ENCODE results near the gene METTL26.

The METTL26 gene

DNA sequence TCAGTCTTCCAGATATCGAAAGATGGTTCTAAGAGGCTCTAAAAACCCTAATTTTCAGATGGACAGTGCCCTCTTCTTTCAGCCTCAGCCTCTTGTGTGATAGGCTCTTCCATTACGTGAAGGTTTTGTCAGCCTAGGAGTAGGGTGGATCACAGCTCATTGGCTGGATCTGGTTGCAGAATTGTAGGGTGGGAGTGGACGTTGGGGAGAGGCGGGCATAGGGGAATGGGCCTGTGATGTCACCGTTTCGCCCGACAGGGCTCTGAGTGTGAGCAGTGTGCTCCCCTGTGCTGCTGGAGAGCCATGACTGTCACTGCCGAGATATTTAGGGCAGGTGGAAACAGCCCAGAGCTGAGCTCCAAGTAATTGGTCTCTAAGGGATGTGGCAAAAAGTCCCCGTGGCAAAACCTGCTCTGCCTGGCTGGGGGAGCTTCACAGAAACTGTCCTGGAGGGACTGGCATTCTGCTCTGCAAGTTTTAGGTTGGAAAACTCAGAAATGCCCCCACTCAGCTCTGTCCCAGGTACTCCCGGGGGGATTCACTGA, 11.5 kb downstream of the METTL26 start:
- no peak overlapping the region for H3K4me3 Mint-ChIP-seq
- no peaks in the 10 kb centered on the region for H3K4me1 Mint-ChIP-seq (ENCODE audit: low read depth)

DNA sequence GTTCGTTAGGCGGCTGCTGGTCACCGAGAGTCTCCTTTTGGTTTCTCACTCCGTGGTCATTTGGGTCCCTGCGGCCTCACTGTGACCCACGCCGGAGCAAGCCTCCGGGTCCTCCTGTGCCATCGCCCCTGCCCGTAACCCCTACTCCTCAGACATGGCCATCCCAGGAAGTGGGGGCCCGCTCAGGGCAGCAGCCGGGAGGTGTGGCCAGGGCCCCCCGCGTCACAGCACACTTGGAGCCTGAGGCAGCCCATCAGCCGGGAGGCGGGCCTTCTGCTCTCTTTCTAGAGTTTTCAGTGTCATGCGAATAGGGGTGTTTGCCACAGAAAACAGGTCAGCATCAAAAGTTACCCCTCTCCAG, 13.2 kb downstream of the METTL26 start:
- no peak for DNase-seq (ENCODE audit: low spot score)
- no peaks in the 10 kb centered on the region for H3K9me3 Mint-ChIP-seq
- no peaks in the 10 kb centered on the region for H3K4me1 Mint-ChIP-seq (ENCODE audit: low read depth)
- no peak overlapping the region for H3K4me3 Mint-ChIP-seq
- no peaks in the 10 kb centered on the region for H3K27me3 Mint-ChIP-seq (ENCODE audit: low read depth)
- no peak overlapping the region for H3K27ac Mint-ChIP-seq
- H3K36me3 Mint-ChIP-seq (ENCODE audit: low read depth), result no peaks in the 10 kb centered on the region

More for the DNA sequence above, 11.5 kb downstream of the METTL26 start:
- Mint-ChIP-seq H3K27me3 (ENCODE audit: low read depth) (no peaks in the 10 kb centered on the region), H3K27ac (no peak overlapping the region), H3K36me3 (ENCODE audit: low read depth) (no peaks in the 10 kb centered on the region), H3K9me3 (no peaks in the 10 kb centered on the region)
- no peak for DNase-seq (ENCODE audit: low spot score)

GRCh38 chr16:621526-622105, 14.5 kb downstream of the METTL26 start:
- no peaks in the 10 kb centered on the region for H3K9me3 Mint-ChIP-seq
- DNase-seq (ENCODE audit: low spot score), result no peak
- H3K4me1 Mint-ChIP-seq (ENCODE audit: low read depth), result no peaks in the 10 kb centered on the region
- no peaks in the 10 kb centered on the region for H3K36me3 Mint-ChIP-seq (ENCODE audit: low read depth)
- no peaks in the 10 kb centered on the region for H3K27me3 Mint-ChIP-seq (ENCODE audit: low read depth)
- no peak overlapping the region for H3K4me3 Mint-ChIP-seq
- H3K27ac Mint-ChIP-seq, result no peak overlapping the region

DNA sequence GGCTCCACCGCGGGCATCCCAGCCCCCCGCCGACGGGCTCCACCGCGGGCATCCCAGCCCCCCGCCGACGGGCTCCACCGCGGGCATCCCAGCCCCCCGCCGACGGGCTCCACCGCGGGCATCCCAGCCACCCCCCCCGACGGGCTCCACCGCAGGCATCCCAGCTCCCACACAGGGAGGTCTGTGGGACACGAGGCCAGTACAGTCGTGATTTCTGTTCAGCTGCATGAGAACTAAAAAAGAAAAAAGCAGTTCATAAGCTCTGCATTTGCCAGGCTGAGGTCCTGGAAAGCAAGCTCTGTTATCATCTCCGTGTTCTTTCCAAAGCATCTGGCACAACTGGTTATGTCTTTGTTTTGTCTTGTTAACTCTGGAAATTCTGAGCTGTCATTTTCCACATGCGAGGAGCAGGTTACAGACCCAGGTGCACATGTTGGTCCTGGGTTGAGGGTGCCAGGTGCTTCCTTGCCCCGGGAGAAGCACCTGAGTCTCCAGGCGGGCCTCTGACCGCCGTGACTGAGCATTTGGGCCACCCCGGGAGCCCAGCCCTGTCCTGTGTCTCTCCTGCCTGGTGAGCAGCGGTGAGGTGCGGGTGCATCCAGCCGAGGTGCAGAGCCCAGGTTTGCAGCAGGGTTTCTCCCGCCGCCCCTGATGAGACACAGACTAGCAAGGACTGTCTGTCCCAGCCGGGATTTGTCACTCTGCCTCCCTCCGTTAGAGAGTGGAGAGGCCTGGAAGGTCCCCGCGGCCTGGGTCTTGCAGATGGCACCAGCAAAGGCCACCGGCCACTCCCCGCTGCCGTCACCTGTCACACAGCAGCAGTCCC, 15.2 kb downstream of the METTL26 start:
- DNase-seq (ENCODE audit: low spot score), result no peak
- H3K27me3 Mint-ChIP-seq (ENCODE audit: low read depth), result no peaks in the 10 kb centered on the region
- H3K9me3 Mint-ChIP-seq, result no peaks in the 10 kb centered on the region
- H3K4me3 Mint-ChIP-seq, result no peak overlapping the region
- H3K36me3 Mint-ChIP-seq (ENCODE audit: low read depth), result no peaks in the 10 kb centered on the region
- H3K27ac Mint-ChIP-seq, result no peak overlapping the region
- H3K4me1 Mint-ChIP-seq (ENCODE audit: low read depth), result no peaks in the 10 kb centered on the region

GRCh38 chr16:619476-620100, 16.5 kb downstream of the METTL26 start:
- no peaks in the 10 kb centered on the region for H3K9me3 Mint-ChIP-seq
- no peak overlapping the region for H3K4me3 Mint-ChIP-seq
- H3K36me3 Mint-ChIP-seq (ENCODE audit: low read depth), result no peaks in the 10 kb centered on the region
- H3K27me3 Mint-ChIP-seq (ENCODE audit: low read depth), result no peaks in the 10 kb centered on the region
- DNase-seq (ENCODE audit: low spot score), result no peak
- no peaks in the 10 kb centered on the region for H3K4me1 Mint-ChIP-seq (ENCODE audit: low read depth)
- H3K27ac Mint-ChIP-seq, result no peak overlapping the region

DNA sequence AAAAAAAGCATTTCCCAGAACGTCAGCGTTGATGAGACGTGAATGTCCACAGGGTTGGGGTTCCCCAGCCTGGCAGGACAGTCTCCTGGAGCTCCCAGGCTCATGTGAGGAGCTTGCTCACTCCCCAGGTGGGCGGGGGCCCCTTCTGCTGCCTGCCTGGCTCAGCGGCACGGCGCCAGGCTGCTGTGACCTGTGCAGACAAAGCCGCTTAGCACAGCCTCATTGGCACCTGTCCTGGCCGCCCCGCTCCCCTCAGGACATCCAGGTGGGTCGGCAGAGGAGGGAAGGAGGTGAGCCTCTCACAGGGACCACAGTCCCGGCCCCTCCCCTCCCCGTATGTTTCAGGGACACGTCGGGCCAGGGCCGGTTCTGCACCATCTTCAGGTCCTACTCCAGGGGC, 18.2 kb downstream of the METTL26 start:
- Mint-ChIP-seq H3K36me3 (ENCODE audit: low read depth) (no peaks in the 10 kb centered on the region), H3K9me3 (no peaks in the 10 kb centered on the region), H3K4me3 (no peak overlapping the region), H3K27me3 (ENCODE audit: low read depth) (no peaks in the 10 kb centered on the region), H3K27ac (no peak overlapping the region), H3K4me1 (ENCODE audit: low read depth) (no peaks in the 10 kb centered on the region)
- no peak for DNase-seq (ENCODE audit: low spot score)

DNA sequence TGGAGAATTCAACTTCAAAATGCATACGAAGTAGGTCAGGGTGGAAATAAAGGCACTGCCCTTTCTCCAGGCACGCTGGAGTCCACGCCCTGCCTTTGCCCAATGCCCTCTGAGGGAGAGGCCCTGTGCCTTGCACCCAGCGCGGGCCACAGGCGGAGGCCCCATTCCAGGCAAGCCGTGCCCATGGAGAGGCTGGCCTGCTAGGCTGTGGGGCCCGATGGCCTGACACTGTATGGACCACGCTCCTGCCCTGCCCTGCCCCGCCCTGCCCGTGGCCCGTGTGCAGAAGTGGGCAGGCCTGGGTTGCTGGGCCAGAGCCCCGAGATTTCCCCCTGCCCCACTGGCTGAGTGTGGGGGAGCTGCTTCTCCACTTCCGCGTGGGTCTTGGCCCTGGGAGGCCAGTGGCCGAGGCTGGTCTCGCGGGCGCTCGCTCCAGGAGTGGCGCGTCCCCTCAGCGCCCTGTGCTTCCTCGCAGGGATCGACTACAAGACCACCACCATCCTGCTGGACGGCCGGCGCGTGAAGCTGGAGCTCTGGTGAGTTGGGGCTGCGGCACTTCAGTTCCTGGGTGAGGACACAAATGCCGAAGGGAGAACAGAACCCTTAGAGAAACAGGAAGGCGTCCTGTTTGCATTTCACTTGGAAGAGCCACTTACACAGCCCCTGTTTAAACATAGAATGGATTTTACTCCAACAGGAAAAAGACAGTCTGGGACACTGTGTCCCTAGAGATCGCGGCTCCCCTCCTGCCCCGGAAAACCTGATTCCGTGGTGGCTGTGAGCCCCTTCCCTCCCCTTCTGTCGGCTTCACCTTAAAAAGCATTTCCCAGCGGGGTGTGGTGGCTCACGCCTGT, 19.1 kb downstream of the METTL26 start:
- H3K4me1 Mint-ChIP-seq (ENCODE audit: low read depth), result no peaks in the 10 kb centered on the region
- no peaks in the 10 kb centered on the region for H3K36me3 Mint-ChIP-seq (ENCODE audit: low read depth)
- H3K27me3 Mint-ChIP-seq (ENCODE audit: low read depth), result no peaks in the 10 kb centered on the region
- H3K4me3 Mint-ChIP-seq, result no peak overlapping the region
- H3K9me3 Mint-ChIP-seq, result no peaks in the 10 kb centered on the region
- no peak overlapping the region for H3K27ac Mint-ChIP-seq
- DNase-seq (ENCODE audit: low spot score), result no peak

DNA sequence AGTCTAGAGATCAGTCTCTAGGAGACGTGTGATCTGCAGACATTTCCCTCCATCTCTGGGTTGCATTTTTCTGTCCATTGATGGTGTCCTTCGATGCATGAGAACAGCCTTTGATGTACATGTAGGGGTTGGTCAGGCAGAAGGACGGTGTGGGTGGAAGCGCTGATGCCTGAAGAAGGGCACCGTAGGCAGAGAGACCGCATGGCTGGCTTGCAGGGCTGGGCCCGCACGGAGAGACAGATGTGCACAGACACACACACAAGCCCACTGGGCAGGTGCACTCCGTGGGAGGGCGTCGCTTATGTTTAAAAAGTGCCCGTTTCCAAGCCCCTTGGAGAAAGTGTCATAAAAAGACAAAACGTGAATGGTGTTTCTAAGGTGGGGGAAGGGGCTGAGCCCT, 21.0 kb downstream of the METTL26 start:
- no peak overlapping the region for H3K27ac Mint-ChIP-seq
- H3K36me3 Mint-ChIP-seq (ENCODE audit: low read depth), result no peaks in the 10 kb centered on the region

DNA sequence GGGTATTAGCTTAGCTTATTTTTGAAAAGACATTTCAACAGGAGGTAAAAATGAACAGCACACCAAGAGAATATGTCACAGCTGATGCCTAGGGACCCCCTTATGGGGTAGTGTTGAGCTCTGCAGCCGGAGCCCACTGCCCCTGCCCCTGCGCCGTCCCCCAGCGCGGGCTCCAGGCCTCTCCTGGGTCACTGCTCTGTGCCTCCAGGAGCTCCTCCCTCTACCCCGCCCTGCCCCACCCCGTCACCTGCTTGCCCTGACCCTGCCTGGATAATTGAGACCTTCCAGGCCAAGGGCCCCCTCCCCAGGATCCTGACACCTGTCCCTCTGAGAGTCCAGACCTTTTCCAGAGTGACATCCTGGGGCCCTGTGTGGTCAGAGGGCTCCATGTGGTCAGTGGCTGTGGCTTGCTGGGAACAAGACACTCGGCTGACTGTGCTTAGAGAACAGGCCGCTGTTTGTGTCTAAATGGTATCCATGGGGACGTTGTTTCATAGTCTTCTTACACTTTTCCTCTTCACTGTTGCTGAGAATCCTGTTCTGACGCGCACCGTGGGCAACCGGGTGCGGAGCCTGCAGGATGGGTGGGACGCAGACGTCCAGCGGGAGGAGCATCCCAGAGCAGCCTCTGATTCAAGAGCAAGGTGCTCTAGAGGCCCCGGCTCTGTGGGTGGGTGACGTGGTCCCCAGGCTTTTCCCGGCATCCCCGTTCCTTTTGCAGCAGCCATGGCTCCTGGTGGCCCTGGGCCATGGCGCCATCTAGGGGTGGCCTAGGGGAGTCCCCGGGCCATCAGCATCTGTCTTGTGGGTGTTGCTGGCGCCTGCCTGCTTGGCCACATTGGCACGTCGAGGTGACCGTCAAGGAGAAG, 25.4 kb downstream of the METTL26 start:
- Mint-ChIP-seq H3K4me1 (ENCODE audit: low read depth) (no peaks in the 10 kb centered on the region), H3K27me3 (ENCODE audit: low read depth) (no peaks in the 10 kb centered on the region), H3K36me3 (ENCODE audit: low read depth) (no peaks in the 10 kb centered on the region), H3K9me3 (no peaks in the 10 kb centered on the region), H3K27ac (no peak overlapping the region), H3K4me3 (no peak overlapping the region)
- no peak for DNase-seq (ENCODE audit: low spot score)

More for the DNA sequence above, 21.0 kb downstream of the METTL26 start:
- Mint-ChIP-seq H3K4me1 (ENCODE audit: low read depth) (no peaks in the 10 kb centered on the region), H3K4me3 (no peak overlapping the region), H3K27me3 (ENCODE audit: low read depth) (no peaks in the 10 kb centered on the region), H3K9me3 (no peaks in the 10 kb centered on the region)
- no peak for DNase-seq (ENCODE audit: low spot score)

GRCh38 chr16:609984-610383, 26.1 kb downstream of the METTL26 start:
- Mint-ChIP-seq H3K27me3 (ENCODE audit: low read depth) (no peaks in the 10 kb centered on the region), H3K4me1 (ENCODE audit: low read depth) (no peaks in the 10 kb centered on the region), H3K4me3 (no peak overlapping the region), H3K27ac (no peak overlapping the region), H3K36me3 (ENCODE audit: low read depth) (no peaks in the 10 kb centered on the region), H3K9me3 (no peaks in the 10 kb centered on the region)
- DNase-seq (ENCODE audit: low spot score), result no peak

DNA sequence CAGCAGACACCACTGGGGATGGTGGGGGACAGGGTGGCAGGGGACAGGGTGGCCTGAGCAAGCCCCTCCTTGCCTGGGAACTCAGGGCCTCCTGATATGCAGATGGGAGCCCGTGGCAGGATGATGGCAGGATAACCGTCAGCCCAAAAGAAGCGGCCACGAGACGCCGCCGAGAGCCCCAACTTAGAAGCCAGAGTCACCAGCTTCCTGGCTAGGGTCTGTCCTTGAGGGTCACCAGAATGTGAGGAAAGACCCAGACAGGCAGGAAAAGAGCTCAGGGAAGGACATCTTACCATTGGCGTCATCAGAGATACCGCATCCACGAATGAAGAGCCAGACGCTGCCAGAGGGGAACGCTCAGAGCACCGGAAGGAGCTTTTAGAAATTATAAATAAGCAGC, 26.8 kb downstream of the METTL26 start:
- no peaks in the 10 kb centered on the region for H3K27me3 Mint-ChIP-seq (ENCODE audit: low read depth)
- DNase-seq (ENCODE audit: low spot score), result no peak
- no peak overlapping the region for H3K27ac Mint-ChIP-seq
- H3K36me3 Mint-ChIP-seq (ENCODE audit: low read depth), result peaks cover 1% of the 10 kb centered on the region
- no peak overlapping the region for H3K4me3 Mint-ChIP-seq
- H3K9me3 Mint-ChIP-seq, result no peaks in the 10 kb centered on the region
- no peaks in the 10 kb centered on the region for H3K4me1 Mint-ChIP-seq (ENCODE audit: low read depth)

GRCh38 chr16:608019-608418, 28.1 kb downstream of the METTL26 start:
- peaks cover 2% of the 10 kb centered on the region for H3K4me1 Mint-ChIP-seq (ENCODE audit: low read depth)
- DNase-seq (ENCODE audit: low spot score), result no peak
- H3K27me3 Mint-ChIP-seq (ENCODE audit: low read depth), result no peaks in the 10 kb centered on the region
- H3K36me3 Mint-ChIP-seq (ENCODE audit: low read depth), result peaks cover 2% of the 10 kb centered on the region
- H3K9me3 Mint-ChIP-seq, result no peaks in the 10 kb centered on the region
- no peak overlapping the region for H3K4me3 Mint-ChIP-seq
- H3K27ac Mint-ChIP-seq, result no peak overlapping the region

Data from T-helper 2 cell treated with Interferon-gamma antibody and Interleukin-4, amounts not matched to agents 5 μg/mL and 100 μg/mL, for 36 hours (primary cell).